ENCODE measurements around the gene TRIP13.

TRIP13 gene

DNA sequence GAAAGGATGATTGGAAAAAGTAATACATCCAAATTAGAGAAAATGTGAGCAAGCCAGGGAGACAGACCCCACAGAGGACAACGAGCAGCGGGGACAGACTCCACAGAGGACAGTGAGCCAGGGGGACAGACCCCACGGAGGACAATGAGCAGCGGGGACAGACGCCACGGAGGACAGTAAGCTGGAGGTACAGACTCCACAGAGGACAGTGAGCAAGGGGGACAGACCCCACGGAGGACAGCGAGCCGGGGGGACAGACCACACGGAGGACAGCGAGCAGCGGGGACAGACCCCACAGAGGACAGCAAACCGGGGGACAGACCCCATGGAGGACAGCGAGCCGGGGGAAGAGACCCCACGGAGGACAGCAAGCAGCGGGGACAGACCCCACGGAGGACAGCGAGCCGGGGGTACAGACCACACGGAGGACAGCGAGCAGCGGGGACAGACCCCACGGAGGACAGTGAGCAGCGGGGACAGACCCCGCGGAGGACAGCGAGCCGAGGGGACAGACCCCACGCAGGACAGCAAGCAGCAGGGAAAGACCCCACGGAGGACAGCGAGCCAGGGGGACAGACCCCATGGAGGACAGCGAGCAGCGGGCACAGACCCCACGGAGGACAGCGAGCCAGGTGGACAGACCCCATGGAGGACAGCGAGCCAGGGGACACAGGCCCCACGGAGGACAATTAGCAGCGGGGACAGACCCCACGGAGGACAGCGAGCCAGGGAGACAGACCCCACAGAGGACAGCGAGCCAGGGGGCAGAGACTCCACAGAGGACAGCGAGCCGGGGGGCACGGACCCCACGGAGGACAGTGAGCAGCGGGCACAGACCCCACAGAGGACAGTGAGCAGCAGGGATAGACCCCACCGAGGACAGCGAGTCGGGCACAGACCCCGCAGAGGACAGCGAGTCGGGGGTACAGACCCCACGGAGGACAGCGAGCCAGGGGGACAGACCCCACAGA is 40.0 kb upstream of the TRIP13 start:
- TF ChIP-seq, protein P1, sequence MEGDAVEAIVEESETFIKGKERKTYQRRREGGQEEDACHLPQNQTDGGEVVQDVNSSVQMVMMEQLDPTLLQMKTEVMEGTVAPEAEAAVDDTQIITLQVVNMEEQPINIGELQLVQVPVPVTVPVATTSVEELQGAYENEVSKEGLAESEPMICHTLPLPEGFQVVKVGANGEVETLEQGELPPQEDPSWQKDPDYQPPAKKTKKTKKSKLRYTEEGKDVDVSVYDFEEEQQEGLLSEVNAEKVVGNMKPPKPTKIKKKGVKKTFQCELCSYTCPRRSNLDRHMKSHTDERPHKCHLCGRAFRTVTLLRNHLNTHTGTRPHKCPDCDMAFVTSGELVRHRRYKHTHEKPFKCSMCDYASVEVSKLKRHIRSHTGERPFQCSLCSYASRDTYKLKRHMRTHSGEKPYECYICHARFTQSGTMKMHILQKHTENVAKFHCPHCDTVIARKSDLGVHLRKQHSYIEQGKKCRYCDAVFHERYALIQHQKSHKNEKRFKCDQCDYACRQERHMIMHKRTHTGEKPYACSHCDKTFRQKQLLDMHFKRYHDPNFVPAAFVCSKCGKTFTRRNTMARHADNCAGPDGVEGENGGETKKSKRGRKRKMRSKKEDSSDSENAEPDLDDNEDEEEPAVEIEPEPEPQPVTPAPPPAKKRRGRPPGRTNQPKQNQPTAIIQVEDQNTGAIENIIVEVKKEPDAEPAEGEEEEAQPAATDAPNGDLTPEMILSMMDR (IDR thresholded peaks at IDR 0.05) = no peak

DNA sequence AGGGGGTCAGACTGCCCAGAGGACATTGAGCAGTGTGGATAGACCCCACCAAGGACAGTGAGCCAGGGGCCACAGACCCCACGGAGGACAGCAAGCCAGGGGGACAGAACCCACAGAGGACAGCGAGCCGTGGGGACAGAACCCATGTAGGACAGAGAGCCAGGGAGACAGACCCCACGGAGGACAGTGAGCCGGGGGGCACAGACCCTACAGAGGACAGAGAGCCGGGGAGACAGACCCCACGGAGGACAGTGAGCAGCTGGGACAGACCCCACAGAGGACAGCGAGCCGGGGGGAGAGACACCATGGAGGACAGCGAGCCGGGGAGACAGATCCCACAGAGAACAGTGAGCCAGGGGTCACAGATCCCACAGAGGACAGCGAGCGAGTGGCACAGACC is 38.5 kb upstream of the TRIP13 start:
- TF ChIP-seq, protein P1 (IDR thresholded peaks at IDR 0.05) = no peak

DNA sequence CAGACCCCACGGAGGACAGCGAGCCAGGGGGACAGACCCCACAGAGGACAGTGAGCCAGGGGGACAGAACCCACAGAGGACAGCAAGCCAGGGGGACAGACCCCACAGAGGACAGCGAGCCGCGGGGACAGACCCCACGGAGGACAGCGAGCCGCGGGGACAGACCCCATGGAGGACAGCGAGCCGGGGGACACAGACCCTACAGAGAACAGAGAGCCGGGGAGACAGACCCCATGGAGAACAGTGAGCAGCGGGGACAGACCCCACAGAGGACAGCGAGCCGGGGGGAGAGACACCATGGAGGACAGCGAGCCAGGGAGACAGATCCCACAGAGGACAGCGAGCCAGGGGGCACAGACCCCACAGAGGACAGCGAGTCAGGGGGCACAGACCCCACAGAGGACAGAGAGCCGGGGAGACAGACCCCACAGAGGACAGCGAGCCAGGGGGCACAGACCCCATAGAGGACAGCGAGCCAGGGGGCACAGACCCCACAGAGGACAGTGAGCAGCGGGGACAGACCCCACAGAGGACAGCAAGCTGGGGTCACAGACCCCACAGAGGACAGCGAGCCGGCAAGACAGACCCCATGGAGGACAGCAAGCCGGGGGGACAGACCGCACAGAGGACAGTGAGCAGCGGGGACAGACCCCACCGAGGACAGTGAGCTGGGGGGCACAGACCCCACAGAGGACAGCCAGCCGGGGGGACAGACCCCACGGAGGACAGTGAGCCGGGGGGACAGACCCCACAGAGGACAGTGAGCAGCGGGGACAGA is 37.5 kb upstream of the TRIP13 start:
- TF ChIP-seq, protein P1 (IDR thresholded peaks at IDR 0.05) = no peak

DNA sequence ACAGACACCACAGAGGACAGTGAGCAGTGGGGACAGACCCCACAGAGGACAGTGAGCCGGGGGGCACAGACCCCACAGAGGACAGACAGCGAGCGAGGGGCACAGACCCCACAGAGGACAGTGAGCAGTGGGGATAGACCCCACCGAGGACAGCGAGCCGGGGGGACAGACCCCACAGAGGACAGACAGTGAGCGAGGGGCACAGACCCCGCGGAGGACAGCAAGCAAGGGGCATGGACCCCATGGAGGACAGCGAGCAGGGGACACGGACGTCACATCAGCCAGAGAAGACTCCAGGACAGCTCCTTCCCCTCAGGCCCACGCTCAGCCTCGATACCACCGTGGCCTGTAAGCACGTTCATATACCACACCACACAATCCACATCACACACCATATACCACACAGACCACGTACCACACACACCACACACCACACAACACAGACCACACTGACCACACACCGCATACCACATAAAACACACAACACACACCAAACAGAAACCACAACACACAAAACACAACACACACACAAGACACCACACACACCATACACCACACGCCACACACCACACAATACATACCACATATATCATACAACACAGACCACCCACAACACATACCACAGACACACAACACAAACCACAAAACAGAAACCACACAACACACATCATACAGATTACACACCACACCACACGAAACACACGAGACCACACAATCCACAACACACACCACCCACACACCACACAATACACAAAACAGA is 36.7 kb upstream of the TRIP13 start:
- TF ChIP-seq, protein P1 (IDR thresholded peaks at IDR 0.05) = no peak

DNA sequence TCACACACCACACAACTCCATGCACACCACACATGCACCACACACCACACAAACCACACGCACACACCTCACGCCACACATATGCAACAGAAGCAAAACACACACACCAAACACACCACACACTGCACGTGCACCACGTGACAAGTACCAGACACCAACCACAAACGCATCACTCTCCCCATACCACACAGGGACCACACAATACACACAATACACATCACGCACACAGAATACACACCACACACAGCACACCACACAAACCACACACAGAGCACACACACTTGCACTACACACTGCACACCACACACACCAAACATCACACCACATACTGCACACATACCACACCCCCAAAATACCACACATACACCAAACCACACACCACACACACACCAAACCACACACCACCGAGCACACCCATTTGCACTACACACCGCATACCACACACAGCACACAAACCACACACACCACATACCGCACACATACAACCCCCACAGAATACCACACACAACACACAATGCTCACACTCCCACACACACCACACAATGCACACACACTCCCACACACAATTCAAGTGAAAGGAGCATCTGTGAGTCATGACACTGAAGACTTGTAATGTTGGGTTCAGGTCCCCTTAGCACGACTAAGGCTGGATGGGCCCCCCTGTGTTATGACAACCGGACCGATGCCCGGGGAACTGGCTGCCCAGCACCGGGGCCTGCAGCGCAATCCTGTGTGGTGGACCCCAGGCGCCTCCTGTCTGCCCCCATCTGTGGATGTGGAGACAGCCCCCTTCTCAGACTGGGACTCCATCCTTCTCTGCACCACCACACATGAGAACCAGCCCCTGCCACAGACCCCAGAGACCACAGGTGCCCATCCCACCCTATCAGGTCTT is 35.9 kb upstream of the TRIP13 start:
- TF ChIP-seq, protein P1 (IDR thresholded peaks at IDR 0.05) = no peak

DNA sequence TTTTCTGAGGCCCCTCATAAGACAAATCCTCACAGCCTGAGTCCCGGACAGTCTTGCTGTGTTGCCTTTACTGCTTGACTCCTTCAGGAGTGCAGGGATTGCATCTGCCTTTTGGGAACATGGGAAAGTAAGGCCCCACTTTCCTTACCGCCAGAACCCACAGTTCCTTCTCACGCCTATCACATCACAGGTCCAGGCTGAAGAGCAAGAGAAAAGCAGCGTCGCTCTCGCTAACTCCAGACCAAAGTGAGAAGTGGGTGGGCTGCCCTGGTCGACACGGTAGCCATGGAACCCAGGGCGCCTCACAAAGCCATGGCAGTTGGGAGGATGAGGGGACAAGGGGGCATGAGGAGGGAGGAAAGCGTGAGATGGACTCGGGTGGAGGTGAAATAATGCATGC is 34.0 kb upstream of the TRIP13 start:
- TF ChIP-seq, protein P1 (IDR thresholded peaks at IDR 0.05) = no peak
